Activated T-helper 1 cell treated with anti-CD3 and anti-CD28 coated beads, Interleukin-12 subunit alpha, Interleukin-12 subunit beta, Interleukin-2, Interleukin-4 antibody, amounts not matched to agents 30 ng/mL and 10 ng/mL and 1 ng/mL, durations not matched to agents 14 hours and 24 hours and 36 hours (primary cell): Measurements from ENCODE around the gene UMPS. TPM values are rescaled to one million over a fixed set of nuclear protein-coding genes. Genes with fewer than 3 reads are reported as not detected.
A peak's percentile ranks its signal among the peaks of the same experiment; 100 is the strongest.
"Not testable (repeated sequence)": the region's sequence is repeated elsewhere in the genome, so short reads cannot be mapped to it uniquely, and the experiment has no call there.

ENCODE experiments used
- DNase-seq: peaks from one replicate; pipeline ENCODE4 v3.0.0; 2021; ENCODE audit warnings: low spot score
- H3K27ac Mint-ChIP-seq: one replicate; pipeline ENCODE4 v1.8.0; 2021; ENCODE audit warnings: mild to moderate bottlenecking, mixed read lengths
- H3K27me3 Mint-ChIP-seq: one replicate; pipeline ENCODE4 v1.8.0; 2022; ENCODE audit warnings: mild to moderate bottlenecking, moderate library complexity, mixed read lengths; ENCODE audit not compliant: insufficient read depth
- H3K36me3 Mint-ChIP-seq: one replicate; pipeline ENCODE4 v1.8.0; 2021; ENCODE audit warnings: low read depth, mixed read lengths
- H3K4me1 Mint-ChIP-seq: one replicate; pipeline ENCODE4 v1.8.0; 2021; ENCODE audit warnings: low read depth, mixed read lengths
- H3K4me3 Mint-ChIP-seq: one replicate; pipeline ENCODE4 v1.8.0; 2021; ENCODE audit warnings: mild to moderate bottlenecking, moderate library complexity, mixed read lengths
- H3K9me3 Mint-ChIP-seq: one replicate; pipeline ENCODE4 v1.8.0; 2021; ENCODE audit warnings: mixed read lengths
- intact Hi-C: fragments of 100-400 bp; cut with micrococcal nuclease; formaldehyde crosslinking; loops from one replicate; pipeline ENCODE4 v1.15.1; 2024
- total RNA-seq: library from RNA; stranded (reverse); gene quantifications from 2 replicates; pipeline ENCODE4 v1.2.3, GENCODE V29; 2022

The UMPS gene
- total RNA-seq, 1 donor from 2014 or later, result 54.2 TPM

DNA sequence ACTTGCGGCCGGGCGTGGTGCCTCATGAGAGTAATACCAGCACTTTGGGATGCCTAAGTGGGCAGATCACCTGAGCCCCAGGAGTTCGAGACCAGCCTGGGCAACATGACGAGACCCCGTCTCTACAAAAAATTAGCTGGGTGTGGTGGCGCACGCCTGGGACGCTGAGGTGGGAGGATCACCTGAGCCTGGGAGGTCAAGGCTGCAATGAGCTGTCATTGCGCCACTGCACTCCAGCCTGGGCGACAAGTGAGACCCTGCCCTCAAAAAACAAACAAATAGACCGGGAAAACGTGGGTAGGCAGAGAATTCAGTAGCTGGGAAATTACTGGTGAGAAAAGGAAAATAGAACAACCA, 667 bp downstream of the UMPS start:
- Mint-ChIP-seq H3K9me3 (no peaks in the 10 kb centered on the region), H3K27me3 (peaks cover 17% of the 10 kb centered on the region), H3K36me3 (peaks cover 17% of the 10 kb centered on the region), H3K4me3 (peak overlapping the region; percentile 100), H3K27ac (peak overlapping the region; percentile 100), H3K4me1 (peaks cover 41% of the 10 kb centered on the region)
- intact Hi-C loops, result loop anchor here (2.0 to 10.0 kb wide), 7 partner anchors 79 to 1186 kb away; partner anchors contain the start of genes HACD2, OSBPL11 and ZNF148
- DNase-seq, result no peak

DNA sequence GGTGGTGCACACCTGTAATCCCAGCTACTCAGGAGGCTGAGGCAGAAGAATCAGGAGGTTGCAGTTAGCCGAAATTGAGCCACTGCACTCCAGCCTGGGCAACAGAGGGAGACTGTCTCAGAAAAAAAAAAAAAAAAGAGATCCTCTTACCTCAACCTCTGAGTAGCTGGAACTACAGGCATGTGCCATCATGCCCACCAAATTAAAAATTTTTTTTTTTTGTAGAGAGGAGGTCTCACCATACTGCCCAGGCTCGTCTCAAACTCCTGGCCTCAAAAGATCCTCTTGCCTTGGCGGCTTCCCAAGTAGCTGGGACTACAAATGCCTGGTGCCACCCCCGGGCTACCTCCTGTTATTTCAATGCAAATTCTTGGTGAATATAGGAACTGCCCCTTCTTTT, 1.5 kb downstream of the UMPS start:
- Mint-ChIP-seq H3K36me3 (peaks cover 17% of the 10 kb centered on the region), H3K9me3 (no peaks in the 10 kb centered on the region), H3K27ac (no peak overlapping the region), H3K27me3 (peaks cover 13% of the 10 kb centered on the region), H3K4me3 (peak overlapping the region; percentile 100), H3K4me1 (peaks cover 41% of the 10 kb centered on the region)
- DNase-seq, result no peak
- intact Hi-C loops, result loop anchor here (2.0 to 10.0 kb wide), 7 partner anchors 79 to 1186 kb away; partner anchors contain the start of genes HACD2, OSBPL11 and ZNF148

DNA sequence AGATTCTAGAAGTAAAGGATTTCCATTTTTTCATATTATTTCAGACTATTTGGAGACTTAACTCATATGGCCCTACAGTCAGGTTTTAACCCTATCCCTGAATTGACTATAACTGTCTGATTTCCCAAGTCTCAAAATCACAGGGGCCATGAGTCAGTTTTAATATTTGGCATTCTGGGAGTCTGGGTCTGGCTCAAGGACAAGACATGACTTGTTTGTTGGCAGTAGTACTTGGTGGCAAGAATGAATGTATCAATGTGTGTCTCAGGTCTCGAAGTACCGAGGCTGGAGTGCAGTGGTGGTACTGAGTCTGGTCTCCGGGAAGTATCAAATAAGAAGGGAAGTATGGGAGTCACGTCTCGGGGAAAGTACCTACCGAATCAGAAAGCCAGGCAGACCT, 10.8 kb downstream of the UMPS start:
- DNase-seq, result no peak
- Mint-ChIP-seq H3K9me3 (no peaks in the 10 kb centered on the region), H3K4me1 (peaks cover 13% of the 10 kb centered on the region), H3K27ac (no peak overlapping the region), H3K27me3 (no peaks in the 10 kb centered on the region), H3K36me3 (peaks cover 42% of the 10 kb centered on the region), H3K4me3 (no peak overlapping the region)
- intact Hi-C loops, result no loop called here

DNA sequence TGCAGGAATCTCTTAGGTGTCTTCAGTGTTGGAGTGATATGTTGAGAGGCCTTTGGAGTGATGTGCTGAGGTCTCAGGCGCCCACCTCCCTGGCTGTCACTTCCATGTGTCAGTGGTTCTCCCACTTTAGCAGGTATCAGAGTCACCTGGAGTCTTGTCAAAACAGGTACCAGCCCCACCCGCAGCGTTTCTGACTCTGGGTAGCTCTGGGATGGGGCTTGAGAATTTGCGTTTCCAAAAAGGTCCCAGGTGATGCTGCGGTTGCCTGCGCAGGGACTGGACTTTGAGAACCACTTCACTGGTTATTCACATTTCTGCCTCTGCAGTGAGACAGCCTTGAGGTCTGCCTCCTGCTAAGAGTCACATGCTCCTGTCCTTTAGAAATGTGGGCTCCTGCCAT, 15.5 kb downstream of the UMPS start:
- H3K4me3 Mint-ChIP-seq, result no peak overlapping the region
- H3K27me3 Mint-ChIP-seq, result no peaks in the 10 kb centered on the region
- H3K36me3 Mint-ChIP-seq, result peaks cover 29% of the 10 kb centered on the region
- no peak for DNase-seq
- H3K4me1 Mint-ChIP-seq, result no peaks in the 10 kb centered on the region
- intact Hi-C loops, result no loop called here
- no peaks in the 10 kb centered on the region for H3K9me3 Mint-ChIP-seq
- H3K27ac Mint-ChIP-seq, result no peak overlapping the region

DNA sequence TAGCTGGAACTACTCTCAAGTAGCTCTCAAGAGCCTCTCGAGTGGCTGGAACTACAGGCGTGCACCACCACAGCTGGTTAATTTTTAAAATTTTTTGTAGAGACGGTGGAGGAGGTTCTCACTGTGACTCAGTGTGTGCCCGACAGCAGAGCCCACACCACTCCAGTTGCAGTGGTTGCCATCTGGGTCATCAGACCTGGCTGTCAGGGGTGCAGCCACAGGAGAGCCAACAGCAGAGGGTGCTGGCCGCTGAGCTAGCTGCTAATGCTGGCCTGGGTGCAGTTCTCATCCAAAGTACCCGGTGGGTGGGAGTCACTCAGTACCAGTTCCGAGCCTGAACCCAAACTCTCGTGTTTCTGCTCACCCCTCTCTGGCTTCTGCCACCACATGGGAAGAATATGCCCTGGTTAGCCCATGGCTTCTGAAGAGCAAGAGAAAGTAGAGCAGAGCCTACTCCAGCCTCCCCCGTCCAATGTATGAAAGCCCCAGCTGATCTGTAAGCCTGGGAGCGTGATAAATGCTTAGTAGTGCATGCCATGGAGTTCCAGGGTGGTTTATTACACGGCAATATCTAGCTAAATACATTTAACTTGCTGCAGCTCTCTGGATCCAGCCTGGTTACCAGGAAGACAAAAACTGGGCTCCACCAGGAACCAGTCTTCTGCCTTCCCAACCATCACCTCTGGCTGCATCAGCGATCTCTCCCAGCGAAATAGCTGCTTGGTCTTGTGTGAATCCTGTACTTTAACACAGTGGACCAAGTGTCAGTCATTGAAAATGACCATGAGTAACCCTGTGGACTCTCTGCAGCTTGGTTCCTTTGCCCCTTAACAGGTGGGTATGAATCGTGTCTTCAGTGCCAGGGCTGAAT, 17.1 kb downstream of the UMPS start:
- Mint-ChIP-seq H3K27ac (no peak overlapping the region), H3K4me3 (no peak overlapping the region), H3K9me3 (no peaks in the 10 kb centered on the region), H3K36me3 (peaks cover 20% of the 10 kb centered on the region), H3K27me3 (no peaks in the 10 kb centered on the region), H3K4me1 (no peaks in the 10 kb centered on the region)
- no peak for DNase-seq
- intact Hi-C loops, result no loop called here

DNA sequence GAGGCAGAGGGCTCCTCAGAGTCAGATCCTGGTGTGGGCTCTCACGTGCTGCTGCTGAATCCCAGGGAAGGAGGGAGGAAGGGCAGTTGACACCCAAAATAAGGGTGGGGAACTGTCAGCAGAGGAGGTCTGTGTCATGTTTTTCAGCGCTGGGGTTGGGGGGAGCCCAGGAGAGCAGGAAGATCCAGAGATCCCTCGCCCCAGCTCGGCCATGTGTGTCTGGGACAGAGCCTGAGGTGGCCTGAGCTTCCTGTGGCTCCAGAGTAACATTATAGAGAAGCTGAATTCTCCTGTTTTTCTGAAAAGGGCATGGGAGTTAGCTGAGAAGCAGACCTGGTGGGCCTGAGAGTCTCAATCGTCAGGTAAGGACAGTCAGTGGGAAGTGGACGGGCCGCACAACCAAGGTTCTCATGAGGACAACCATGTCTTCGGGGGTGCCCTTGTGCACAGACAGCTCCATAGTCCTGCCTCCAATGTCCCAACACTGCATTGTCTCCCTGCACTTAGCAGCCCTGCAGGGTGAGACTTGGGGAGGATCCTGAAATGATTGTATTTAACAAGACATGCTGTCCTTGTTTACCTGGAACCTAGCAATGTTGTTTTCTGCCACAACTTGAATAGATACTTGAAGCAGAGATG, 18.4 kb downstream of the UMPS start:
- Mint-ChIP-seq H3K9me3 (no peaks in the 10 kb centered on the region), H3K27ac (no peak overlapping the region), H3K27me3 (no peaks in the 10 kb centered on the region), H3K4me1 (no peaks in the 10 kb centered on the region), H3K36me3 (peaks cover 14% of the 10 kb centered on the region), H3K4me3 (no peak overlapping the region)
- intact Hi-C loops, result no loop called here
- no peak for DNase-seq

DNA sequence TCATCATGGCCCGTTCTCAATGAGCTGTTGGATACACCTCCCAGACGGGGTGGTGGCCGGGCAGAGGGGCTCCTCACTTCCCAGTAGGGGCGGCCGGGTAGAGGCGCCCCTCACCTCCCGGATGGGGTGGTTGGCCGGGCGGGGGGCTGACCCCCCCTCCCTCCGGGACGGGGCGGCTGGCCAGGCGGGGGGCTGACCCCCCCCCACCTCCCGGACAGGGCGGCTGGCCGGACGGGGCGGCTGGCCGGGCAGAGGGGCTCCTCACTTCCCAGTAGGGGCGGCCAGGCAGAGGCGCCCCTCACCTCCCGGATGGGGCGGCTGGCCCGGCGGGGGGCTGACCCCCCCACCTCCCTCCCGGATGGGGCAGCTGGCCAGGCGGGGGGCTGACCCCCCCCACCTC, 19.6 kb downstream of the UMPS start:
- H3K4me3 Mint-ChIP-seq, H3K27ac Mint-ChIP-seq, H3K27me3 Mint-ChIP-seq, H3K36me3 Mint-ChIP-seq, DNase-seq, intact Hi-C loops, H3K9me3 Mint-ChIP-seq, H3K4me1 Mint-ChIP-seq: not testable (repeated sequence)

DNA sequence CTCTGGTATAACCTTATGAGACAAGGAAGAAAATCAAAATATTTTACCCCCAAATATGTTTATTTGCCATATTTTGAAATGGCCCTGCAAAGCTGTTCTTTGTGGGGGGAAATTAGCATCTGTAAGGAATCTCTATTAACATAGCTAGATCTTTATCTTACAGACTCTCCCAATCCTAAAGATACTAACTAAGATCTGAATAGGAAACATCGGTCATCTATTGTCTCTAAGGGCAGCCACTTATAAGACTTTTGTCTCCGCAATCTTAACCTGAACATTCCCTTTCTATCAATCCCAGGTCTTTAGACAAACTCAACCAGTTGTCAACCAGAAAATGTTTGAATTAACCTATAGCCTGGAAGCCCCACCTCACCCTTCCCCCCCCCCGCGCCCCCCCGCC, 21.2 kb downstream of the UMPS start:
- Mint-ChIP-seq H3K27ac (no peak overlapping the region), H3K27me3 (no peaks in the 10 kb centered on the region), H3K36me3 (peaks cover 3% of the 10 kb centered on the region), H3K4me1 (no peaks in the 10 kb centered on the region), H3K4me3 (no peak overlapping the region), H3K9me3 (no peaks in the 10 kb centered on the region)
- no peak for DNase-seq
- intact Hi-C loops, result no loop called here

DNA sequence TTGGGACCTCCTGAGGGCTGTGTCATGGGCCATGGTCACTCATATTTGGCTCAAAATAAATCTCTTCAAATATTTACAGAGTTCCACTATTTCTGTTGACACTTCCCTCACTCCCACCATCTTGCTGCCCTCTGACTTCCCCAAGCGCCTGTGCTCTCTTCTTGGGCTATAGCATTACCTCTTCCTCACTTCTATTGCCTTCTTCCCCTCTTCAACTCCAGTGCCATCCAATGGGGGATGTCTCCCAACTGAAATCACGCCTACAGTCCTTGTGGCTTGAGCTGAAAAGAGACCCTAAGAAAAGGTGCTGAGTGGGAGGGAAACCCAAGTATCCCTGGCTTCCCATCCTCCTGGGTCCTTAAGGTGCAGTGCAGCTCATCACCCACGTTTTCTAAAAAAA, 21.8 kb downstream of the UMPS start:
- Mint-ChIP-seq H3K4me3 (no peak overlapping the region), H3K27ac (no peak overlapping the region), H3K4me1 (no peaks in the 10 kb centered on the region), H3K27me3 (no peaks in the 10 kb centered on the region), H3K36me3 (peaks cover 2% of the 10 kb centered on the region), H3K9me3 (no peaks in the 10 kb centered on the region)
- intact Hi-C loops, result no loop called here
- no peak for DNase-seq

DNA sequence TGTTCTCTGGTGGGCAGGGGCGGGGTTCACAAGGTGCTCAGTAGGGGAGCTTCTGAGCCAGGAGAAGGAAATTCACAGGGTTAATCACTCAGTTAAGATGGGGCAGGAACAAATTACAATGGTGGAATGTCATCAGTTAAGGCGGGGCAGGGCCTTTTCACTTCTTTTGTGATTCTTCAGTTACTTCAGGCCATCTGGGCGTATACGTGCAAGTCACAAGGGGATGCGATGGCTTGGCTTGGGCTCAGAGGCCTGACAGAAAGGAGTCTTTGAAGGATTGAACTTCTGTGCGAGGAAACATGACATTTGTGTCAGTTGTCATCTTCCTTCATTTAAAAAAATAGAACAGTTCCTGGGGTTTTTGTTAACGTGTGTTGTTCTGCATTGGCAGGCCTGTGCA, 27.7 kb downstream of the UMPS start:
- peaks cover 22% of the 10 kb centered on the region for H3K4me1 Mint-ChIP-seq
- H3K4me3 Mint-ChIP-seq, H3K27me3 Mint-ChIP-seq, intact Hi-C loops, DNase-seq, H3K27ac Mint-ChIP-seq, H3K36me3 Mint-ChIP-seq, H3K9me3 Mint-ChIP-seq: not testable (repeated sequence)

DNA sequence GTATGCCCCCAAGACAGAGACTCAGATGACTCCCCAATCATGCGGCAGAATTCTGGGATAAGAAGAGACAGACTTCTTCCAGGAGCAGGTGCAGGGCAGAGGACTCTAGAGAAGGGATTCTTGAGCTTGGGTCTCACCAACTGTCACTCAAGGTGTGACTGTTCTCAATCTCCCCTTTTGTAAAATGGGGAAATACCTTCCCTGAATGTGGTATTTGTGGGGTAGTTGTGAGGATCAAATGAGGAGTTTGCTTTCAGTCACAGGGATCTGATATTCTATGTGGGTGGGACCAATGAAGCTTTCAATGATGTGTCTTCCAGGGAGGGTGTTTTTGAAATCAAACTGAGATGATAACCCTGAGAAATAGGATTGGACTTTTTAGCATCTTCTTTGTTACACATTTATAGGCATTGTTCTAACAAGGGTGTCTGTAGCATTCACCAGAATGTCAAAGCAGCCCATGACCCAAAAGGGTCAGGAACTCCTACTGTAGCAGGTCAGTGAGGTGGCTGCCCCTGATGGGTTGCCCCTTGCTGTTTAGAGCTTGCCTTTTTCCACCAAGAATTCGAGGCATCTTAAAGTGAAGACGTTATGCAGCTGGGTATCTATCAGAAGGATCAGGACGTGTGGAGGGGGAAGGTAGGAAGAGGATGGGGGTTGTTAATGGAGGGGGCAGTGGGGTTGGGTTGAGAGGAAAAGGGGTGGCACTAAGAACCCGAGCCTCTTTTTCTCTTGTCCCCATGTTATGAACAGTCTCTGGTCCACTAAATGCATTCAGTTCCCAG, 28.8 kb downstream of the UMPS start:
- no peak for DNase-seq
- H3K9me3 Mint-ChIP-seq, result no peaks in the 10 kb centered on the region
- H3K27me3 Mint-ChIP-seq, result peaks cover 4% of the 10 kb centered on the region
- H3K36me3 Mint-ChIP-seq, result no peaks in the 10 kb centered on the region
- peaks cover 22% of the 10 kb centered on the region for H3K4me1 Mint-ChIP-seq
- intact Hi-C loops, result no loop called here
- no peak overlapping the region for H3K4me3 Mint-ChIP-seq
- no peak overlapping the region for H3K27ac Mint-ChIP-seq

DNA sequence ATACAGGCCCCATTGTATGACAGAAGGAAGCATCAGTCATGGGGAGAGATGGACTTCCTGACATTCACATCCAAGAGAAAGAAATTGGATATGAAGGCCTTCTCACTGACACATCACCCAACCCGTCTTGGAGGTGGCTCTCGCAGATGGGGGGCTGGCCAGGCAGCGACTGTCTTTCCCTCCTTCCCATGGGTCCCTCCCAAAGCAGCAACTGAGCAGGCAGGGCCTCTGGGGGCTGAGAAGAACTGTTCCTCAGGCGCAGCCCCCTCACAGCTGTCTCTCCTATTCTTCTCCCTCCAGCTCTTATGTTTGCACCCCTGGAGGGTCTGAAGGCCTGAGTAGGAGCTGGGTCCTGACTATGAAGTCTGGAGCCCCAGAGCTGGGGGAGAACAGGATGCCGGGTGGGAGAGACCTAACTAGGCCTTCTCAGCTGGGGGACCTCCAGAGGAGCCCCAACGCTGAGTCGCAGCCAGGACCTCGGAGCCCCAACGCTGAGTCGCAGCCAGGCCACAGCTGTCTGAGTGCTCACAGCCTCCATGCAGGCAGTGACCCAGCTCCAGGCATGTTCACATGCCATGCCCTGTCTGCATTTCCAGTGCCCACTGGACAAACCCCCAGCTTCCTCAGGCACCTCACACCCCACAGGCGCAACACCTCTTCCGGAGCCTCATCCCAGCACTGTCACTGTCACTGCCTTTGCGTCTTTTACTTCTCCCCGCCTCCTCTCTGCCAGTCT, 29.6 kb downstream of the UMPS start:
- no peak overlapping the region for H3K27ac Mint-ChIP-seq
- intact Hi-C loops, result loop anchor here (2.0 to 10.0 kb wide), 3 partner anchors 445 to 837 kb away; partner anchors contain the start of gene OSBPL11
- H3K4me1 Mint-ChIP-seq, result peaks cover 22% of the 10 kb centered on the region
- H3K27me3 Mint-ChIP-seq, result peaks cover 4% of the 10 kb centered on the region
- H3K9me3 Mint-ChIP-seq, result no peaks in the 10 kb centered on the region
- no peaks in the 10 kb centered on the region for H3K36me3 Mint-ChIP-seq
- H3K4me3 Mint-ChIP-seq, result no peak overlapping the region
- no peak for DNase-seq
